Lower leg skin (tissue), 4 donors: ENCODE results near the gene SUMO3. TPM values are rescaled to one million over a fixed set of nuclear protein-coding genes. Genes with fewer than 3 reads are reported as not detected.

Experiments
- DNase-seq, 2 donors: peaks; one replicate each; pipeline ENCODE4 v3.0.0-alpha.2; 2019; ENCODE audit warnings: low spot score in 2 of 2
- H3K4me3 ChIP-seq: fragments of 200-600 bp; sonication (generic); 2 replicates; pipeline ENCODE4 v1.5.1; 2017; ENCODE audit warnings: mild to moderate bottlenecking, low read depth; ENCODE audit not compliant: poor library complexity, severe bottlenecking
- CTCF ChIP-seq, 3 donors: fragments of 450-650 bp; IDR thresholded peaks; one replicate each; pipeline ENCODE4 v1.5.1; 2016; ENCODE audit warnings: antibody characterized with exemption in 3 of 3, mild to moderate bottlenecking in 3 of 3, moderate library complexity in 2 of 3
- POLR2A ChIP-seq, 2 donors: fragments of 450-650 bp; IDR thresholded peaks; one replicate each; pipeline ENCODE4 v1.6.1; 2016 to 2017; ENCODE audit warnings: antibody characterized with exemption in 2 of 2, mild to moderate bottlenecking in 1 of 2, moderate library complexity in 1 of 2
- WGBS, 2 donors: methylation state at CpG; one replicate each; pipeline ENCODE4 v1.1.5; 2018; 5-methylcytosine and 5-hydroxymethylcytosine counted together
- intact Hi-C: fragments of 100-400 bp; cut with DNase I; formaldehyde crosslinking; loops from one replicate; pipeline ENCODE4 v1.15.0; 2023; ENCODE audit warnings: low total_unique reads
- total RNA-seq, 4 donors: library from RNA; depleted of rRNA; stranded (reverse); fragments of >200 nt; gene quantifications; one replicate each; pipeline ENCODE4 v1.1.0, GENCODE V29; 2016

SUMO3 gene
- total RNA-seq, 4 donors from 2014 or later: 35.6 to 52.6 (median 42.5) TPM

GRCh38 chr21:44767834-44768831, 49.7 kb downstream of the SUMO3 start:
- no peak overlapping the region for H3K4me3 ChIP-seq
- intact Hi-C loops: no loop called here
- TF ChIP-seq CTCF (IDR thresholded peaks at IDR 0.05): no peak
- no peak for TF ChIP-seq POLR2A (IDR thresholded peaks at IDR 0.05)
- 83 to 91% methylated on average over 28 to 30 of the region's 30 CpGs for WGBS, 2 donors
- no peak for DNase-seq

GRCh38 chr21:44766818-44767354, 51.0 kb downstream of the SUMO3 start:
- intact Hi-C loops: no loop called here
- TF ChIP-seq CTCF (IDR thresholded peaks at IDR 0.05) (no peak), POLR2A (IDR thresholded peaks at IDR 0.05) (no peak)
- no peak for DNase-seq
- 70 to 81% methylated on average over 8 to 10 of the region's 11 CpGs for WGBS, 2 donors
- H3K4me3 ChIP-seq: no peak overlapping the region

GRCh38 chr21:44766014-44766817, 51.6 kb downstream of the SUMO3 start:
- intact Hi-C loops: no loop called here
- 78 to 81% methylated on average over 21 to 24 of the region's 24 CpGs for WGBS, 2 donors
- TF ChIP-seq CTCF (IDR thresholded peaks at IDR 0.05): no peak
- TF ChIP-seq POLR2A (IDR thresholded peaks at IDR 0.05): no peak
- no peak overlapping the region for H3K4me3 ChIP-seq
- no peak for DNase-seq

- no peak overlapping the region for H3K4me3 ChIP-seq
- TF ChIP-seq POLR2A (IDR thresholded peaks at IDR 0.05): no peak
- TF ChIP-seq CTCF (IDR thresholded peaks at IDR 0.05): no peak
- no peak for DNase-seq
- 33 to 35% methylated on average over 11 to 12 of the region's 12 CpGs for WGBS, 2 donors
- intact Hi-C loops: no loop called here
Measured at GRCh38 chr21:44765231-44766013, 52.4 kb downstream of the SUMO3 start.
